ENCODE results near the gene DNMT3A.

DNMT3A gene

GRCh38 chr2:25197336-25198208 lies 144.2 kb downstream of the DNMT3A start:
- no peak for DNase-seq

- DNase-seq: no peak
Measured at GRCh38 chr2:25194576-25195122, 147.1 kb downstream of the DNMT3A start.

GRCh38 chr2:25190536-25190935 lies 151.2 kb downstream of the DNMT3A start:
- DNase-seq: no peak

GRCh38 chr2:25188405-25188804 lies 153.3 kb downstream of the DNMT3A start:
- DNase-seq: no peak

GRCh38 chr2:25187729-25188350 lies 153.9 kb downstream of the DNMT3A start:
- DNase-seq: no peak

DNA sequence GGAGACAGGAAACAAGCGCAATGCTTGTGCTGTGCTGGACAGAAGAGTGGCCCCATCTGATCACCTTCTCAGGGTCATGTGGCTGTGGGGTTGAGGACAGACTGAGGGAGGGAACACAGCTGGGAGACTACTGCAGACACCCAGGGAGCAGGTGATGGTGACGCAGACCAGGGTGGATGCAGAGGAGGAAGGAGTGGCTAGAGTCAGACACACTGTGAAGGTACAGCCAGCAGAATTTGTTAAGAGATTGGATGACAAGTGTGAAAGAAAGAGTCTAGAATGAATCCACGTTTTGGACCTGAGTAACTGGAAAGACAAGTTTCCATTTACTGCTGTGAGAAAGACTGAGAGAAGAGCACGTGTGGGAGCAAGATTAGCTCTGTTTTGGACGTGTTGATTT lies 157.5 kb downstream of the DNMT3A start:
- no peak for DNase-seq

- no peak for DNase-seq
Measured at GRCh38 chr2:25178976-25179375, 162.7 kb downstream of the DNMT3A start.
